Natural killer cell (primary cell): ENCODE results near the gene PCDHGB1. TPM values are rescaled to one million over a fixed set of nuclear protein-coding genes. Genes with fewer than 3 reads are reported as not detected.
A peak's percentile ranks its signal among the peaks of the same experiment; 100 is the strongest.
"Not testable (repeated sequence)": the region's sequence is repeated elsewhere in the genome, so short reads cannot be mapped to it uniquely, and the experiment has no call there.

Experiments used
- ATAC-seq, 3 donors: fragments of 150-1000 bp in 2 of 3; fragments of 200-7000 bp in 1 of 3; cut with Tn5 transposase; 1 replicate in 1 of 3; 2 replicates in 2 of 3; pipeline ENCODE4 v1.10.0; 2021; ENCODE audit warnings: mild to moderate bottlenecking in 2 of 3, moderate library complexity in 2 of 3
- DNase-seq, 2 donors: peaks; one replicate each; pipeline versions ENCODE4 v3.0.0 to v3.0.0-alpha.2; 2013 to 2021; ENCODE audit warnings: mixed read lengths in 1 of 2
- H3K27ac ChIP-seq: one replicate; pipeline ENCODE4 v1.5.1; 2013; ENCODE audit warnings: mild to moderate bottlenecking, low read length
- H3K27me3 ChIP-seq: one replicate; pipeline ENCODE4 v1.6.1; 2013; ENCODE audit warnings: low read length; ENCODE audit not compliant: control insufficient read depth, insufficient read depth
- H3K36me3 ChIP-seq: one replicate; pipeline ENCODE4 v1.6.1; 2013; ENCODE audit warnings: low read length; ENCODE audit not compliant: control insufficient read depth, insufficient read depth
- H3K4me1 ChIP-seq: one replicate; pipeline ENCODE4 v1.6.1; 2013; ENCODE audit warnings: low read length; ENCODE audit not compliant: control insufficient read depth, insufficient read depth
- H3K4me3 ChIP-seq: one replicate; pipeline ENCODE4 v1.5.1; 2013; ENCODE audit warnings: low read length
- H3K9me3 ChIP-seq: one replicate; pipeline ENCODE4 v1.6.1; 2013; ENCODE audit warnings: low read length; ENCODE audit not compliant: control insufficient read depth, insufficient read depth
- H3K27ac Mint-ChIP-seq, 2 donors: one replicate each; pipeline ENCODE4 v1.8.0; 2022; ENCODE audit warnings: mild to moderate bottlenecking in 2 of 2, mixed read lengths in 2 of 2, moderate library complexity in 1 of 2
- H3K27me3 Mint-ChIP-seq, 2 donors: one replicate each; pipeline ENCODE4 v1.8.0; 2022; ENCODE audit warnings: low read depth in 2 of 2, mixed read lengths in 2 of 2
- H3K36me3 Mint-ChIP-seq: one replicate; pipeline ENCODE4 v1.8.0; 2022; ENCODE audit warnings: mixed read lengths
- H3K4me1 Mint-ChIP-seq, 2 donors: one replicate each; pipeline ENCODE4 v1.8.0; 2022; ENCODE audit warnings: mixed read lengths in 2 of 2
- H3K4me3 Mint-ChIP-seq: one replicate; pipeline ENCODE4 v1.8.0; 2022; ENCODE audit warnings: mild to moderate bottlenecking, moderate library complexity, mixed read lengths
- H3K9me3 Mint-ChIP-seq, 2 donors: one replicate each; pipeline ENCODE4 v1.8.0; 2022; ENCODE audit warnings: mixed read lengths in 2 of 2
- CTCF ChIP-seq: fragments of 200-600 bp; IDR thresholded peaks from one replicate; pipeline ENCODE4 v1.8.0; 2022; ENCODE audit warnings: antibody characterized with exemption
- WGBS: methylation state at CpG from one replicate; pipeline ENCODE4 v1.1.7; 2013; ENCODE audit warnings: missing lambda C conversion rate; ENCODE audit not compliant: insufficient coverage; 5-methylcytosine and 5-hydroxymethylcytosine counted together
- intact Hi-C: fragments of 100-400 bp; cut with micrococcal nuclease; formaldehyde crosslinking; loops from one replicate; pipeline ENCODE4 v1.14.2; 2022
- total RNA-seq, 4 donors: library from RNA; stranded (reverse); fragments of 120-200 nt in 1 of 4; gene quantifications; one replicate each; pipeline versions ENCODE4 v1.2.3 to v1.2.4, GENCODE V29; 2013 to 2022

The PCDHGB1 gene
- total RNA-seq, 3 donors from 2014 or later (not counting 1 experiment from before 2014, with no cell fraction given) = 0.10 TPM; not detected in 2

- H3K36me3 ChIP-seq = no peaks in the 10 kb centered on the region
- peaks cover 63% of the 10 kb centered on the region for H3K27me3 ChIP-seq
- ATAC-seq = peak in 2 of 3 donors; percentile 47 to 58
- H3K4me3 ChIP-seq = no peak within 1 kb of the TSS
- Mint-ChIP-seq H3K36me3 (peaks cover 7% of the 10 kb centered on the region), H3K27me3 (peaks cover 51 to 73% of the 10 kb centered on the region in 2 donors), H3K9me3 (peaks cover 0 to 5% of the 10 kb centered on the region in 2 donors), H3K4me3 (peak within 1 kb of the TSS; percentile 71), H3K27ac (no peak within 1 kb of the TSS), H3K4me1 (no peaks in the 10 kb centered on the region)
- peaks cover 39% of the 10 kb centered on the region for H3K9me3 ChIP-seq
- TF ChIP-seq CTCF = no peak
- H3K4me1 ChIP-seq = no peaks in the 10 kb centered on the region
- DNase-seq = no peak
- no peak within 1 kb of the TSS for H3K27ac ChIP-seq
- 39% methylated on average over 37 of the region's 38 CpGs for WGBS
- intact Hi-C loops = no loop called here
These were observed 42.7 kb downstream of the PCDHGB1 start, which contains the start of gene PCDHGA8 for GRCh38 chr5:141392429-141393198. TSS of gene PCDHGA8 (plus strand) at chr5:141392633. CDS start at chr5:141392814, 181 bp downstream.

- Histone ChIP-seq H3K4me1 (no peaks in the 10 kb centered on the region), H3K36me3 (no peaks in the 10 kb centered on the region), H3K4me3 (no peak overlapping the region), H3K9me3 (peaks cover 38% of the 10 kb centered on the region), H3K27me3 (peaks cover 64% of the 10 kb centered on the region), H3K27ac (no peak overlapping the region)
- peaks cover 49 to 71% of the 10 kb centered on the region in 2 donors for H3K27me3 Mint-ChIP-seq
- no peaks in the 10 kb centered on the region for H3K4me1 Mint-ChIP-seq
- peaks cover 7% of the 10 kb centered on the region for H3K36me3 Mint-ChIP-seq
- no peak for DNase-seq
- H3K27ac Mint-ChIP-seq = no peak overlapping the region
- peaks cover 0 to 5% of the 10 kb centered on the region in 2 donors for H3K9me3 Mint-ChIP-seq
- H3K4me3 Mint-ChIP-seq = no peak overlapping the region
- intact Hi-C loops = no loop called here
- no peak for TF ChIP-seq CTCF
- 41% methylated on average over 21 of the region's 21 CpGs for WGBS
- ATAC-seq = no peak
These were observed 43.4 kb downstream of the PCDHGB1 start for GRCh38 chr5:141393267-141393666.

- Histone ChIP-seq H3K27me3 (peaks cover 69% of the 10 kb centered on the region), H3K9me3 (peaks cover 37% of the 10 kb centered on the region)
- H3K4me1 Mint-ChIP-seq, ATAC-seq, H3K4me1 ChIP-seq, H3K9me3 Mint-ChIP-seq, intact Hi-C loops, H3K36me3 ChIP-seq, H3K36me3 Mint-ChIP-seq, H3K4me3 ChIP-seq, H3K27ac Mint-ChIP-seq, H3K4me3 Mint-ChIP-seq, H3K27ac ChIP-seq: not testable (repeated sequence)
- H3K27me3 Mint-ChIP-seq = peaks cover 49 to 62% of the 10 kb centered on the region in 2 donors
- peak in 1 of 2 donors; percentile 13 for DNase-seq
- 42% methylated on average over 40 of the region's 53 CpGs for WGBS
These were observed 44.7 kb downstream of the PCDHGB1 start for GRCh38 chr5:141394401-141395187.
